Choroid plexus epithelial cell (primary cell): Measurements from ENCODE around the gene FBRS.
A peak's percentile ranks its signal among the peaks of the same experiment; 100 is the strongest.

Source experiments
- DNase-seq: peaks from one replicate; pipeline ENCODE4 v3.0.0-alpha.2; 2010; ENCODE audit warnings: low read depth
- H3K4me3 ChIP-seq: 2 replicates; pipeline ENCODE4 v1.5.1; 2011; ENCODE audit warnings: low read depth, mild to moderate bottlenecking, control low read depth, low read length, moderate library complexity
- TF ChIP-seq, protein P1 (sequence below): conservative IDR thresholded peaks from 2 replicates; pipeline ENCODE4 v1.5.1; 2011; ENCODE audit warnings: low read depth, mild to moderate bottlenecking, control low read depth, inconsistent platforms, low read length, moderate library complexity

The FBRS gene

GRCh38 chr16:30669903-30670824 lies 11.9 kb downstream of the FBRS start:
- no peak overlapping the region for H3K4me3 ChIP-seq
- no peak for DNase-seq
- TF ChIP-seq, protein P1, sequence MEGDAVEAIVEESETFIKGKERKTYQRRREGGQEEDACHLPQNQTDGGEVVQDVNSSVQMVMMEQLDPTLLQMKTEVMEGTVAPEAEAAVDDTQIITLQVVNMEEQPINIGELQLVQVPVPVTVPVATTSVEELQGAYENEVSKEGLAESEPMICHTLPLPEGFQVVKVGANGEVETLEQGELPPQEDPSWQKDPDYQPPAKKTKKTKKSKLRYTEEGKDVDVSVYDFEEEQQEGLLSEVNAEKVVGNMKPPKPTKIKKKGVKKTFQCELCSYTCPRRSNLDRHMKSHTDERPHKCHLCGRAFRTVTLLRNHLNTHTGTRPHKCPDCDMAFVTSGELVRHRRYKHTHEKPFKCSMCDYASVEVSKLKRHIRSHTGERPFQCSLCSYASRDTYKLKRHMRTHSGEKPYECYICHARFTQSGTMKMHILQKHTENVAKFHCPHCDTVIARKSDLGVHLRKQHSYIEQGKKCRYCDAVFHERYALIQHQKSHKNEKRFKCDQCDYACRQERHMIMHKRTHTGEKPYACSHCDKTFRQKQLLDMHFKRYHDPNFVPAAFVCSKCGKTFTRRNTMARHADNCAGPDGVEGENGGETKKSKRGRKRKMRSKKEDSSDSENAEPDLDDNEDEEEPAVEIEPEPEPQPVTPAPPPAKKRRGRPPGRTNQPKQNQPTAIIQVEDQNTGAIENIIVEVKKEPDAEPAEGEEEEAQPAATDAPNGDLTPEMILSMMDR = peak; percentile 16

GRCh38 chr16:30675143-30675542 lies 16.9 kb downstream of the FBRS start:
- H3K4me3 ChIP-seq = no peak overlapping the region
- TF ChIP-seq, protein P1 = no peak
- DNase-seq = no peak

DNA sequence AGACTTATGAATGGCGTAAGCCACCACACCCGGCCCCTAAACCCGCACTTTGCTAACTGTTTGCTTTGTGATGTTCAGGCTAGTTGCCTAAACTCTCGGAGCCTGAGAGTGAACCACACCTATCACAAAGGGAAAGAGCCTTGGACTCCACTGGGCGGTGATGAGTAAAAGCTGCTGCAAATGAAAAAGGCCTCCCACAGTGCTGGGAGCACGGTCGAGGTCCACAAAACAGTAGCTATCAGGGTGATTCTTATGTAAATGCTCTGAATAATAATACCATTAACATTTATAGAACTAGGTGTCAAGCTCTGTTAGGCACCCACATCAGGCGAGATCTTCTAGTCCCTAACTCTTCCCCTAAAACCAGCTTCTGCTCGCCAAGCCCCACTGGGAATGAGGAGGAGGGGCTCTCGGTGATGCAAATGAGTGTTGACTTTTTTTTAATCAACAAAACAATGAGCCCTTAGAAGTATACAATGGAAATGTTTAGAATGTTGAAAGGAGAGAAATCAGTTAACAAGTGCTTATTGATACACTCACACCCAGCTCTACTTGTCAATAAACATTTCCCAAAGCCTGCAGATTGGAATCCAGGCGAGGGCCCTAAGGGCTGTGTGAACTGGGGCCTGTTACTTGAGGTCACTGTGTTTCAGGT lies 19.8 kb downstream of the FBRS start:
- DNase-seq = no peak
- TF ChIP-seq, protein P1 = no peak
- H3K4me3 ChIP-seq = no peak overlapping the region

- TF ChIP-seq, protein P1 = no peak
- H3K4me3 ChIP-seq = no peak overlapping the region
- DNase-seq = no peak
These were observed 20.3 kb downstream of the FBRS start for GRCh38 chr16:30678586-30678970.

- DNase-seq = no peak
- H3K4me3 ChIP-seq = no peak overlapping the region
- TF ChIP-seq, protein P1 = no peak
These were observed 22.1 kb downstream of the FBRS start for GRCh38 chr16:30680326-30680725.

GRCh38 chr16:30688701-30689100 lies 30.5 kb downstream of the FBRS start:
- DNase-seq = no peak
- TF ChIP-seq, protein P1 = no peak

GRCh38 chr16:30691907-30692306 lies 33.7 kb downstream of the FBRS start:
- TF ChIP-seq, protein P1 = no peak
- no peak for DNase-seq
- H3K4me3 ChIP-seq = no peak overlapping the region

More at GRCh38 chr16:30688701-30689100, 30.5 kb downstream of the FBRS start:
- no peak overlapping the region for H3K4me3 ChIP-seq
